Measurements from ENCODE around the gene EEPD1. TPM values are rescaled to one million over a fixed set of nuclear protein-coding genes. Genes with fewer than 3 reads are reported as not detected.

Gene EEPD1
- total RNA-seq, 1 experiment from 2014 or later, result 48.0 TPM

DNA sequence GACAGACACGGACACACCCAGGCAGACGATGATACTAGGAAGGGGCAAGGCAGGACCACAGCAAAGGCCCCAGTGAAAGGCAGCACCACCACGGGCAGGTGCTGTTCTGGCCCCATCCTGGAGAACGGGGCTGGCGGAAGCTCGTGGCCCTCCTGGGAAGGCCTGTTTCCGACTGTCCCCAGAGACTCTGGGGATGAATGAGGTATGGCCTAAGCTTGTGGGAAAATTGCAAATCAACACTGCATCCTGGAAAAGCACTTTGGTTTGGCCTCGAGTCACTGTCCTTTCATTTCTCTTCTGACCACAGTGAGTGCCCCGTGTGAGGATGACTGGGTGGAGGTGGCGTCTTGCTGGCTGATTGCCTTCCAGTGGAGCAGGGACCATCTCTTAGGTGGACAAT, 155.0 kb downstream of the EEPD1 start:
- no peak for DNase-seq (ENCODE audit: low read depth, low spot score)
- CTCF ChIA-PET, result no interaction called here
- Histone ChIP-seq H3K36me3 (ENCODE audit: control insufficient read depth, insufficient read depth, low read length) (no peaks in the 10 kb centered on the region), H3K9me3 (ENCODE audit: control insufficient read depth, insufficient read depth, low read depth, low read length) (no peaks in the 10 kb centered on the region), H3K4me3 (ENCODE audit: low read depth in 2 of 2, low read length in 2 of 2) (no peak overlapping the region), H3K27ac (ENCODE audit: low read length) (no peak overlapping the region), H3K27me3 (ENCODE audit: control insufficient read depth, insufficient read depth, low read length) (no peaks in the 10 kb centered on the region), H3K4me1 (ENCODE audit: control insufficient read depth, insufficient read depth, low read length) (peaks cover 9% of the 10 kb centered on the region)
- no peak for ATAC-seq
- intact Hi-C loops (cut with micrococcal nuclease; ENCODE audit: unreplicated experiment) (no loop called here), in situ Hi-C loops (cut with HindIII; ENCODE audit: low pct_unique_long_range_greater_than_20kb, low sequenced_read_pairs) (loop anchor here (25.0 kb wide), 1 partner anchor 321 kb away; no protein-coding TSS in a partner anchor)
- no peak for TF ChIP-seq TCF7L2 (IDR thresholded peaks at IDR 0.05; ENCODE audit: low read depth, low read length)
- no TSS peak for BruUV-seq (replicated peaks)
- POLR2A ChIA-PET, result no interaction called here

DNA sequence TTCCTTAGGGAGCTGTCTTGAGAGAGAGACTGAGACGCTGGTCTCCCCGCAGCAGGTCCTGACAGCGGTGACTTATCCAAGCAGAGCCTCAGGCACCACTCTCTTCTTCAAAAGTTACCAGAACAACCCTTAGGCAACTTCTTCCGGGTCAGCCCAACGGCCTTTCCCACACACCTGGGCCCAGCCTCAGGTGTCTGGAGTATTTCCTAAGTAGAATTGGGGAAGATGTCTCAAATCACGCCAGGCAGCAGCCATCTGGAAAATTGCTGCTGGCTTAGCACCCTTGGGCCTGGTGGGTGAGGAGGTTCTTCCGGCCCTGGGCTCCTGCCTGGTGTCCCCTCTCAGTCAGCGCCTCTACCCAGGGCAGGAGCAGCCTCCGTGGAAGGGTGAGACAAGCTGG, 156.2 kb downstream of the EEPD1 start:
- in situ Hi-C loops (cut with HindIII; ENCODE audit: low pct_unique_long_range_greater_than_20kb, low sequenced_read_pairs), result loop anchor here (25.0 kb wide), 1 partner anchor 322 kb away; no protein-coding TSS in a partner anchor

More for the DNA sequence above, 156.2 kb downstream of the EEPD1 start:
- BruUV-seq (replicated peaks), result no TSS peak
- no peaks in the 10 kb centered on the region for H3K27me3 ChIP-seq (ENCODE audit: control insufficient read depth, insufficient read depth, low read length)
- H3K27ac ChIP-seq (ENCODE audit: low read length), result no peak overlapping the region
- intact Hi-C loops (cut with micrococcal nuclease; ENCODE audit: unreplicated experiment), result no loop called here
- ATAC-seq (no peak), DNase-seq (ENCODE audit: low read depth, low spot score) (no peak)
- no peak overlapping the region for H3K4me3 ChIP-seq (ENCODE audit: low read depth in 2 of 2, low read length in 2 of 2)
- TF ChIP-seq POLR2AphosphoS5 (IDR thresholded peaks at IDR 0.05; ENCODE audit: low read depth, low read length), result no peak
- TF ChIP-seq CTCF (IDR thresholded peaks at IDR 0.05), result no peak
- TF ChIP-seq TCF7L2 (IDR thresholded peaks at IDR 0.05; ENCODE audit: low read depth, low read length), result no peak
- TF ChIP-seq SIN3A (IDR thresholded peaks at IDR 0.05; ENCODE audit: borderline replicate concordance, insufficient read depth, low read depth, low read length), result no peak
- no peak for TF ChIP-seq REST (IDR thresholded peaks at IDR 0.05; ENCODE audit: insufficient read depth in 1 of 2, low read depth in 2 of 2, low read length in 1 of 2)
- H3K9me3 ChIP-seq (ENCODE audit: control insufficient read depth, insufficient read depth, low read depth, low read length), result no peaks in the 10 kb centered on the region
- H3K36me3 ChIP-seq (ENCODE audit: control insufficient read depth, insufficient read depth, low read length), result no peaks in the 10 kb centered on the region
- H3K4me1 ChIP-seq (ENCODE audit: control insufficient read depth, insufficient read depth, low read length), result no peaks in the 10 kb centered on the region
- POLR2A ChIA-PET, result interaction anchor here (0.6 kb wide), 1 partner anchor 333 kb away, joined by 3 read pairs; no protein-coding TSS in a partner anchor
- CTCF ChIA-PET, result interaction anchor here (1.3 kb wide), 1 partner anchor 9 kb away, joined by 8 read pairs; no protein-coding TSS in a partner anchor

Data from Panc1 (cell line).